Pancreas (tissue), 10 donors: ENCODE data around the gene THSD7B. TPM values are rescaled to one million over a fixed set of nuclear protein-coding genes. Genes with fewer than 3 reads are reported as not detected.

Source experiments
- ATAC-seq, 4 donors: fragments of 200-7000 bp; cut with Tn5 transposase; one replicate each; pipeline versions ENCODE4 v1.8.0 to v1.9.1; 2020; ENCODE audit warnings: mild to moderate bottlenecking in 4 of 4, moderate library complexity in 4 of 4
- DNase-seq, 6 donors: peaks; one replicate each; pipeline ENCODE4 v3.0.0-alpha.2; 2020
- FAIRE-seq: peaks from 2 replicates; lab custom pipeline; 2012; peaks lifted over from hg19 to GRCh38; lab: Jason Lieb, UNC
- H3K27ac ChIP-seq, 4 donors: fragments of 200-600 bp; sonication (generic); 1 replicate in 3 of 4; 2 replicates in 1 of 4; pipeline versions ENCODE4 v1.5.0 to v1.8.0; 2020
- H3K27me3 ChIP-seq, 4 donors: fragments of 200-600 bp; one replicate each; pipeline ENCODE4 v1.8.0; 2021
- H3K36me3 ChIP-seq, 3 donors: fragments of 200-600 bp; sonication (generic) in 1 of 3; one replicate each; pipeline versions ENCODE4 v1.5.0 to v1.8.0; 2020 to 2021
- H3K4me1 ChIP-seq, 3 donors: fragments of 200-600 bp; one replicate each; pipeline ENCODE4 v1.8.0; 2021
- H3K4me3 ChIP-seq, 4 donors: fragments of 200-600 bp; sonication (generic) in 2 of 4; one replicate each; pipeline versions ENCODE4 v1.5.0 to v1.8.0; 2020 to 2021
- H3K9me3 ChIP-seq, 4 donors: fragments of 200-600 bp; one replicate each; pipeline ENCODE4 v1.8.0; 2021
- WGBS, 2 donors: extraction: QIAGEN DNeasy Blood & Tissue Kit; methylation state at CpG; one replicate each; pipeline ENCODE4 v1.1.7; 2013; 5-methylcytosine and 5-hydroxymethylcytosine counted together
- intact Hi-C, 3 donors: fragments of 100-400 bp; cut with DNase I; formaldehyde crosslinking; loops; one replicate each; pipeline versions ENCODE4 v1.11.1 to v1.14.2; 2022
- polyA plus RNA-seq, 2 donors: library from polyadenylated mRNA; stranded (reverse); fragments of 200-250 nt; gene quantifications; one replicate each; pipeline ENCODE4 v1.2.3, GENCODE V29; 2013
- total RNA-seq, 6 donors: library from RNA; stranded (reverse); fragmentation: NEBNext Ultra II Directional in 4 of 6; extraction: Animal tissue kit (Norgen Biotek cat#: 25700) in 4 of 6; gene quantifications; one replicate each; pipeline versions ENCODE4 v1.2.1 to v1.2.4, GENCODE V29; 2021 to 2023
- TF ChIP-seq, protein P1 (sequence below), 4 donors: fragments of 200-600 bp; sonication (generic) in 3 of 4; IDR thresholded peaks; one replicate each; pipeline versions ENCODE4 v1.5.0 to v1.8.0; 2021; ENCODE audit warnings: antibody characterized with exemption in 4 of 4
- donor health status: healthy with polysubstance abuse.
- donor health status: DM: no; HTN: no; CAD: no; lungs with moderate emphysema.
- donor health status: DM: no; HTN: no; CAD: no.
- donor health status: control.
- donor health status: control.
- donor health status: Bipolar disorder and iron deficiency.
- donor health status: DM: yes; HTN: yes; CAD: no.
- donor health status: DM: no; HTN: no; CAD: no.
- donor health status: DM: no; HTN: no; CAD: no.
- donor health status: DM: yes; HTN: yes; CAD: no.

Gene THSD7B
- total and polyA plus RNA-seq, 8 donors: 0.02 to 0.18 (median 0.07) TPM; not detected in 4

DNA sequence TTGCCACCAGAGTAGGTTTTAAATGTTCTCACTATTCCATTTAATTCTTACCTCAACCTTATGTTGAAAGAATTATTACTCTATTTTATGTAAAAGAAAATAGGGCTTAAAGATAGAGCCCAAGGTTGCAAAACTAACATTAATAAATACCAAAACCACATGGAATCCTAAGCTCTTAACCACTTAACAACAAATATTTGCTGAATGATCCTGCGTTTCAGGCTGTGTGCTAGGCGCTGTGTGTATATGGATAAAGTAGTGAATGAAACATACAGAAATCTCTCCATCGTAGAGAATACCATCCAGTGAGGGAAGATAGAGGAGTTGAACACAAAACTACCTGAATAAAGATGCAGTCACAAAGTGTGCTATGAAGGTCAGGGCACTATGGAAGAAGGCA, 485.1 kb downstream of the THSD7B start:
- TF ChIP-seq, protein P1, sequence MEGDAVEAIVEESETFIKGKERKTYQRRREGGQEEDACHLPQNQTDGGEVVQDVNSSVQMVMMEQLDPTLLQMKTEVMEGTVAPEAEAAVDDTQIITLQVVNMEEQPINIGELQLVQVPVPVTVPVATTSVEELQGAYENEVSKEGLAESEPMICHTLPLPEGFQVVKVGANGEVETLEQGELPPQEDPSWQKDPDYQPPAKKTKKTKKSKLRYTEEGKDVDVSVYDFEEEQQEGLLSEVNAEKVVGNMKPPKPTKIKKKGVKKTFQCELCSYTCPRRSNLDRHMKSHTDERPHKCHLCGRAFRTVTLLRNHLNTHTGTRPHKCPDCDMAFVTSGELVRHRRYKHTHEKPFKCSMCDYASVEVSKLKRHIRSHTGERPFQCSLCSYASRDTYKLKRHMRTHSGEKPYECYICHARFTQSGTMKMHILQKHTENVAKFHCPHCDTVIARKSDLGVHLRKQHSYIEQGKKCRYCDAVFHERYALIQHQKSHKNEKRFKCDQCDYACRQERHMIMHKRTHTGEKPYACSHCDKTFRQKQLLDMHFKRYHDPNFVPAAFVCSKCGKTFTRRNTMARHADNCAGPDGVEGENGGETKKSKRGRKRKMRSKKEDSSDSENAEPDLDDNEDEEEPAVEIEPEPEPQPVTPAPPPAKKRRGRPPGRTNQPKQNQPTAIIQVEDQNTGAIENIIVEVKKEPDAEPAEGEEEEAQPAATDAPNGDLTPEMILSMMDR (IDR thresholded peaks at IDR 0.05): no peak
- no peak for ATAC-seq
- Histone ChIP-seq H3K27ac (no peak overlapping the region), H3K27me3 (no peaks in the 10 kb centered on the region), H3K4me3 (no peak overlapping the region), H3K4me1 (no peaks in the 10 kb centered on the region), H3K36me3 (no peaks in the 10 kb centered on the region), H3K9me3 (no peaks in the 10 kb centered on the region)
- no peak for DNase-seq
- FAIRE-seq: no peak
- intact Hi-C loops: no loop called here
- 59 to 66% methylated on average over 3 of the region's 3 CpGs for WGBS, 2 donors

DNA sequence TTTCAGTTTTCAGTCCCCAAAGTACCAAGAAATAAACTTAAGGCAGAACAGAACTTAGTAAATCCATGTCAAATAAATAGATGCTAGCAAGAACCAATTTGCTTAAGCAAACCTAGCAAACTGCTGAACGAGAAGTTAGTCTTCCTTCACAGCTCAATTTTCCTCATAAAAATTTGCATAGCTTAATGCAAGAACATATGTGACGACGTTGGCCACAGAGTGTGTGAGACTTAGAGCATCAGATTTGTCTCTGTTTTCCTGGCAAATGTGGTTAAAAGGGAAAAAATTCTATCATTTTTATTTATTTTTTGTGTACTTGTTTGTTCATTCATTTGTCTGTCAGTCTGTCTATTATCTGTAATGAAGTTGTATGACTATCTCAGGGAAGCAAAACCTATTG, 485.7 kb downstream of the THSD7B start:
- TF ChIP-seq, protein P1 (IDR thresholded peaks at IDR 0.05): no peak
- intact Hi-C loops: no loop called here
- H3K9me3 ChIP-seq: no peaks in the 10 kb centered on the region
- ATAC-seq: no peak
- no peaks in the 10 kb centered on the region for H3K27me3 ChIP-seq
- no peak for FAIRE-seq
- no peaks in the 10 kb centered on the region for H3K4me1 ChIP-seq
- 60 to 69% methylated on average over 3 of the region's 3 CpGs for WGBS, 2 donors
- no peak for DNase-seq
- no peak overlapping the region for H3K27ac ChIP-seq
- no peak overlapping the region for H3K4me3 ChIP-seq
- no peaks in the 10 kb centered on the region for H3K36me3 ChIP-seq

DNA sequence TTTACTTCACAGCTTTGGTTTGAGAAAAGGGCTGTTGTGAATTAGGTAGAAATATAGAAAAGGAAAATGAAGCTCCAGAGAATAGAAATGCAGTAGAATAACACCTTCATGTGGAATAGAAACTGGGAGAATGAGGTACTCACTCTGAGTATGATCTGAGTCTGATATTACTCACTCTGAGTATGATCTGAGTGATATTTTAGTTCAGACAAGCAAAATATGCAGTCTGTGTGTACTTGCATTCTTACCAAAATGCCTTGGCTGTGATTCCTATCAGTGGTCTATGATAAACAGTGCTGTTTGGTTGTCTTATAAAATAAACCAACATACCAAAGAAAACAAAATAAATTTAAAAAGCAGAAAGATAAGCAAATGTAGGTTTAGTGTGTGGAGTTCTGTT, 487.6 kb downstream of the THSD7B start:
- no peaks in the 10 kb centered on the region for H3K4me1 ChIP-seq
- H3K27me3 ChIP-seq: no peaks in the 10 kb centered on the region
- H3K27ac ChIP-seq: no peak overlapping the region
- H3K4me3 ChIP-seq: no peak overlapping the region
- no peaks in the 10 kb centered on the region for H3K36me3 ChIP-seq
- FAIRE-seq (no peak), ATAC-seq (no peak), DNase-seq (no peak)
- intact Hi-C loops: no loop called here
- H3K9me3 ChIP-seq: no peaks in the 10 kb centered on the region
- TF ChIP-seq, protein P1 (IDR thresholded peaks at IDR 0.05): no peak

DNA sequence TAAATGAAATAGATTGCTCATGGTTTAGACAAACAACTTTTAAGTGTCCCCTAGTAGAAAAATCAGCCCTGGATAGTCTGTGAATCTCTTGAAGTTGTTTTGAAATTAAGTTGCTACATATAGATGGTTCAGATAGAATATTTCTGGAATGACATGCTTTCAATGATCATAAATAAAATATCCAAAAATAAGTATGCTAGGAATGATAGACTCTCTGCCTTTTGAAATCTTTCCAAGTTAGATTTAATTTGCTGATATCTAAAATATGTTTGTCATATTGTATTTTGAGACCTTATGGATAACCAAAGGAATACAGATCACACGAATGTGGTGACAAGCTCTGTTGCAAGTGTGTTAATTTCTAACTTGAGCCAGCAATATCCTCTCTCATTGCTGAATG, 488.7 kb downstream of the THSD7B start:
- Histone ChIP-seq H3K27ac (no peak overlapping the region), H3K27me3 (no peaks in the 10 kb centered on the region), H3K4me3 (no peak overlapping the region), H3K36me3 (no peaks in the 10 kb centered on the region), H3K9me3 (no peaks in the 10 kb centered on the region), H3K4me1 (no peaks in the 10 kb centered on the region)
- intact Hi-C loops: no loop called here
- DNase-seq: no peak
- FAIRE-seq: no peak
- TF ChIP-seq, protein P1 (IDR thresholded peaks at IDR 0.05): no peak
- WGBS, 2 donors: 13 to 22% methylated on average over 1 of the region's 1 CpG
- ATAC-seq: no peak

DNA sequence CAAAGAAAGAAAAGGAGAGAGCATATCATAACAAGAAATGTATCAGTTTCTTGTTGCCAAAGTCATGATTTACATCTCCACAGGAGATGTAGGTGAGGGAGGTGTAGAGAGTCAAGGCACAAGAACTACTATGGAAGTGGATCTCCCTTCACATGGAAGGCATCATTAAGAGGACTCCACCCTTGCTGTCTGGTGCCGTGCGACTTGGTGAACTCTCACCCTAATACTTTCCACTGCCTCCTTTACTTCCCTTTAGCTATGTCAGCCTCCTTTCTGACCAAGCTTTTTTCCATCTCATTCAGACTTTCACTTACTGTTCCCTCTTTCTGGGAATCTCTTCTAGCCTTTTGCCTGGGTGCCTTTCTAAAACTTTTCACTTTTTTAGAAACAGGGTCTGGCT, 490.0 kb downstream of the THSD7B start:
- Histone ChIP-seq H3K4me3 (no peak overlapping the region), H3K27ac (no peak overlapping the region), H3K4me1 (no peaks in the 10 kb centered on the region), H3K27me3 (no peaks in the 10 kb centered on the region), H3K9me3 (no peaks in the 10 kb centered on the region), H3K36me3 (no peaks in the 10 kb centered on the region)
- intact Hi-C loops: no loop called here
- ATAC-seq: no peak
- WGBS, 2 donors: 60 to 78% methylated on average over 2 of the region's 2 CpGs
- no peak for FAIRE-seq
- DNase-seq: no peak
- TF ChIP-seq, protein P1 (IDR thresholded peaks at IDR 0.05): no peak
